Panc1 (cell line): ENCODE data around the gene PGLYRP3. TPM values are rescaled to one million over a fixed set of nuclear protein-coding genes. Genes with fewer than 3 reads are reported as not detected.

Experiments
- ATAC-seq: fragments of 200-7000 bp; cut with Tn5 transposase; 2 replicates; pipeline ENCODE4 v1.9.1; 2020; ENCODE audit warnings: mild to moderate bottlenecking, moderate library complexity
- BruUV-seq: library from RNA; stranded (reverse); fragments of 400-500 nt; replicated peaks from 2 replicates; lab custom pipeline; 2021; lab: Mats Ljungman, UMichigan
- CTCF ChIA-PET: fragments of 300-600 bp; sonication (Branson Sonifier 250); formaldehyde crosslinking; loops from one replicate; lab custom pipeline; 2022; ENCODE audit warnings: antibody characterized with exemption; lab: Charles Lee
- POLR2A ChIA-PET: fragments of 300-600 bp; sonication (Branson Sonifier 250); formaldehyde crosslinking; loops from one replicate; lab custom pipeline; 2022; ENCODE audit warnings: antibody characterized with exemption; lab: Charles Lee
- DNase-seq: peaks from one replicate; pipeline ENCODE4 v3.0.0-alpha.2; 2010; ENCODE audit warnings: low read depth, low spot score
- H3K27ac ChIP-seq: 2 replicates; pipeline ENCODE4 v1.5.1; 2011; ENCODE audit warnings: mild to moderate bottlenecking, low read length, inconsistent platforms
- H3K27me3 ChIP-seq: fragments of 200-500 bp; sonication (Bioruptor generic); 2 replicates; pipeline ENCODE4 v1.6.0; 2014; ENCODE audit warnings: low read length, inconsistent platforms; ENCODE audit not compliant: control insufficient read depth, insufficient read depth
- H3K36me3 ChIP-seq: fragments of 200-500 bp; sonication (Bioruptor generic); 2 replicates; pipeline ENCODE4 v1.5.1; 2014; ENCODE audit warnings: inconsistent platforms, mild to moderate bottlenecking, low read length, moderate library complexity; ENCODE audit not compliant: control insufficient read depth, insufficient read depth
- H3K4me1 ChIP-seq: 2 replicates; pipeline ENCODE4 v1.5.1; 2011; ENCODE audit warnings: inconsistent platforms, mild to moderate bottlenecking, low read length, moderate library complexity; ENCODE audit not compliant: control insufficient read depth, insufficient read depth
- H3K4me3 ChIP-seq, 2 experiments: 2 replicates each; pipeline ENCODE4 v1.5.1; 2011 to 2012; ENCODE audit warnings: low read depth in 2 of 2, low read length in 2 of 2, mild to moderate bottlenecking in 2 of 2, inconsistent platforms in 1 of 2, moderate library complexity in 1 of 2
- H3K9me3 ChIP-seq: fragments of 200-500 bp; sonication (Bioruptor generic); 2 replicates; pipeline ENCODE4 v1.5.1; 2014; ENCODE audit warnings: low read depth, mild to moderate bottlenecking, inconsistent platforms, low read length, moderate library complexity; ENCODE audit not compliant: control insufficient read depth, insufficient read depth
- POLR2AphosphoS5 ChIP-seq: IDR thresholded peaks from 2 replicates; pipeline ENCODE4 v1.6.1; 2012; ENCODE audit warnings: mild to moderate bottlenecking, low read depth, low read length, moderate library complexity
- SIN3A ChIP-seq: IDR thresholded peaks from 2 replicates; pipeline ENCODE4 v1.6.1; 2012; ENCODE audit warnings: low read depth, mild to moderate bottlenecking, low read length, moderate library complexity, borderline replicate concordance; ENCODE audit not compliant: insufficient read depth
- TCF7L2 ChIP-seq: IDR thresholded peaks from 2 replicates; pipeline ENCODE4 v1.6.1; 2011; ENCODE audit warnings: mild to moderate bottlenecking, low read depth, low read length, inconsistent platforms
- in situ Hi-C: cut with HindIII; loops from 2 replicates; pipeline ENCODE4 v1.10.0; 2016; ENCODE audit warnings: low sequenced_read_pairs, low pct_unique_long_range_greater_than_20kb
- intact Hi-C: fragments of 100-400 bp; cut with micrococcal nuclease; formaldehyde crosslinking; loops from one replicate; pipeline ENCODE4 v1.10.0; 2022; ENCODE audit not compliant: unreplicated experiment
- total RNA-seq: library from RNA; stranded (reverse); gene quantifications from one replicate; pipeline ENCODE4 v1.2.1, GENCODE V29; 2021; ENCODE audit not compliant: unreplicated experiment
- TF ChIP-seq, protein P1 (sequence below): fragments of 450-650 bp; IDR thresholded peaks from 2 replicates; pipeline ENCODE4 v1.5.1; 2017; ENCODE audit warnings: mild to moderate bottlenecking
- TF ChIP-seq, protein P2 (sequence below), 2 experiments: IDR thresholded peaks; 2 replicates each; pipeline ENCODE4 v1.6.1; 2011 to 2012; ENCODE audit warnings: low read depth in 2 of 2, control low read depth in 1 of 2, low read length in 1 of 2, mild to moderate bottlenecking in 1 of 2, moderate library complexity in 1 of 2; ENCODE audit not compliant: insufficient read depth in 1 of 2

Gene PGLYRP3
- total RNA-seq, 1 experiment from 2014 or later: not detected

DNA sequence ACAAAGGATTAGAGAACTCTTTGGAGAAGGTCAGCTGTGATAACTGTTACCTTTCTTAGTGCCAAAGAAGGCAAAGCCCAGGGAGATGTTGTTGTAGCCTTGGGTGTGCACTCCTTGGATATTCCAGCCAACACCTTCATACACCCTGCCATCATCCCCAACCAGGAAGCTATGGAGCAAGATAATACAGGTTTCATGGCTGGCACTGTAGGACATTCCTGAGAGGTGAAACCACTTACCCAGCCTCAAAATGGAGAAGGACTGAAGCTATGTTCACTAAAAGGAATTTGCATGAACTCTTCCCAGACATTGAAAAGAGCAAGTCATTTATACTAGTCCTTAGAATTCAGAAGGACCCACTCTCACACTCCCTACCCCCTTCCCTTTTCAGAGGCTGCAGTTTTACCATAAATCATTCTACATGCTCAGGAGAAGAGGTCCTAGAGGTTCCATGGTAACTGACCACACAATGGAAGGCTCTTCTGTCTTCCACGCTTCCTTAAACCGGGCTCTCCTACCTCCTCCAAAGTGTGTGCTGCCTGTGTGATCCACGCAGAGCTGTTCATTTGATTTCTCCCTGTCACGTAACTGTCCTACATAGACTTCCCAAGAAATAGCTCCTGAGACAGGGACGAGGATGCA lies 30.4 kb upstream of the PGLYRP3 start:
- Histone ChIP-seq H3K27ac (no peak overlapping the region), H3K4me3 (no peak overlapping the region), H3K36me3 (no peaks in the 10 kb centered on the region), H3K27me3 (peaks cover 10% of the 10 kb centered on the region), H3K9me3 (no peaks in the 10 kb centered on the region), H3K4me1 (peaks cover 3% of the 10 kb centered on the region; the same call in 1 of the 2 replicates)
- ATAC-seq (no peak), DNase-seq (no peak)
- BruUV-seq: no TSS peak
- intact Hi-C loops (no loop called here), in situ Hi-C loops (no loop called here)
- ChIA-PET CTCF (no interaction called here), POLR2A (interaction anchor here (0.6 kb wide), 2 partner anchors 15 to 327 kb away, joined by 3 to 7 read pairs; no protein-coding TSS in a partner anchor)
- TF ChIP-seq POLR2AphosphoS5 (no peak), TCF7L2 (no peak), SIN3A (no peak)
- TF ChIP-seq, protein P1, sequence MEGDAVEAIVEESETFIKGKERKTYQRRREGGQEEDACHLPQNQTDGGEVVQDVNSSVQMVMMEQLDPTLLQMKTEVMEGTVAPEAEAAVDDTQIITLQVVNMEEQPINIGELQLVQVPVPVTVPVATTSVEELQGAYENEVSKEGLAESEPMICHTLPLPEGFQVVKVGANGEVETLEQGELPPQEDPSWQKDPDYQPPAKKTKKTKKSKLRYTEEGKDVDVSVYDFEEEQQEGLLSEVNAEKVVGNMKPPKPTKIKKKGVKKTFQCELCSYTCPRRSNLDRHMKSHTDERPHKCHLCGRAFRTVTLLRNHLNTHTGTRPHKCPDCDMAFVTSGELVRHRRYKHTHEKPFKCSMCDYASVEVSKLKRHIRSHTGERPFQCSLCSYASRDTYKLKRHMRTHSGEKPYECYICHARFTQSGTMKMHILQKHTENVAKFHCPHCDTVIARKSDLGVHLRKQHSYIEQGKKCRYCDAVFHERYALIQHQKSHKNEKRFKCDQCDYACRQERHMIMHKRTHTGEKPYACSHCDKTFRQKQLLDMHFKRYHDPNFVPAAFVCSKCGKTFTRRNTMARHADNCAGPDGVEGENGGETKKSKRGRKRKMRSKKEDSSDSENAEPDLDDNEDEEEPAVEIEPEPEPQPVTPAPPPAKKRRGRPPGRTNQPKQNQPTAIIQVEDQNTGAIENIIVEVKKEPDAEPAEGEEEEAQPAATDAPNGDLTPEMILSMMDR: no peak
- TF ChIP-seq, protein P2, sequence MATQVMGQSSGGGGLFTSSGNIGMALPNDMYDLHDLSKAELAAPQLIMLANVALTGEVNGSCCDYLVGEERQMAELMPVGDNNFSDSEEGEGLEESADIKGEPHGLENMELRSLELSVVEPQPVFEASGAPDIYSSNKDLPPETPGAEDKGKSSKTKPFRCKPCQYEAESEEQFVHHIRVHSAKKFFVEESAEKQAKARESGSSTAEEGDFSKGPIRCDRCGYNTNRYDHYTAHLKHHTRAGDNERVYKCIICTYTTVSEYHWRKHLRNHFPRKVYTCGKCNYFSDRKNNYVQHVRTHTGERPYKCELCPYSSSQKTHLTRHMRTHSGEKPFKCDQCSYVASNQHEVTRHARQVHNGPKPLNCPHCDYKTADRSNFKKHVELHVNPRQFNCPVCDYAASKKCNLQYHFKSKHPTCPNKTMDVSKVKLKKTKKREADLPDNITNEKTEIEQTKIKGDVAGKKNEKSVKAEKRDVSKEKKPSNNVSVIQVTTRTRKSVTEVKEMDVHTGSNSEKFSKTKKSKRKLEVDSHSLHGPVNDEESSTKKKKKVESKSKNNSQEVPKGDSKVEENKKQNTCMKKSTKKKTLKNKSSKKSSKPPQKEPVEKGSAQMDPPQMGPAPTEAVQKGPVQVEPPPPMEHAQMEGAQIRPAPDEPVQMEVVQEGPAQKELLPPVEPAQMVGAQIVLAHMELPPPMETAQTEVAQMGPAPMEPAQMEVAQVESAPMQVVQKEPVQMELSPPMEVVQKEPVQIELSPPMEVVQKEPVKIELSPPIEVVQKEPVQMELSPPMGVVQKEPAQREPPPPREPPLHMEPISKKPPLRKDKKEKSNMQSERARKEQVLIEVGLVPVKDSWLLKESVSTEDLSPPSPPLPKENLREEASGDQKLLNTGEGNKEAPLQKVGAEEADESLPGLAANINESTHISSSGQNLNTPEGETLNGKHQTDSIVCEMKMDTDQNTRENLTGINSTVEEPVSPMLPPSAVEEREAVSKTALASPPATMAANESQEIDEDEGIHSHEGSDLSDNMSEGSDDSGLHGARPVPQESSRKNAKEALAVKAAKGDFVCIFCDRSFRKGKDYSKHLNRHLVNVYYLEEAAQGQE (IDR thresholded peaks at IDR 0.05; ENCODE audit: insufficient read depth in 1 of 2, low read depth in 2 of 2, low read length in 1 of 2): no peak

DNA sequence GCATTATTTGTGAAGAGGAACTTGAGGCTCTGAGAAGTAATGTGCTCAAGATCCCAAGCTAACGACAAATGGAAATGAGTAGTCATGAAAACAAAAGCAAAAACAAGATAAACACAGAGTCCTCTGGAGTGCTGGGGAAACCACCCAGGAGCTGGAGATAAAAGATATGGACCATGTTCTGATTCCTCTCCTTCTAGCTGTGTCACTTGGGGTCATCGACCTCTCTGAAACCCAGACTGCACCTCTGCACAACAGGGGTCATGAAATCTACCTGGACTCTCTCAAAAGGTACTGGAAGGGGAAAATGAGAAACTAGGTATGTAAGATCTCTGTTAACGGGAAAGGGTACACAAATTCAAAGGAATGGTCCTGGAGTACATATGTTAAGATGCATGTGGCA lies 29.4 kb upstream of the PGLYRP3 start:
- no peaks in the 10 kb centered on the region for H3K36me3 ChIP-seq
- H3K27me3 ChIP-seq: peaks cover 10% of the 10 kb centered on the region
- no peaks in the 10 kb centered on the region for H3K9me3 ChIP-seq
- POLR2A ChIA-PET: no interaction called here
- in situ Hi-C loops (no loop called here), intact Hi-C loops (no loop called here)
- no TSS peak for BruUV-seq
- no peak for TF ChIP-seq TCF7L2
- H3K27ac ChIP-seq: no peak overlapping the region
- CTCF ChIA-PET: no interaction called here
- DNase-seq (no peak), ATAC-seq (no peak)
- H3K4me1 ChIP-seq: peaks cover 3% of the 10 kb centered on the region; the same call in 1 of the 2 replicates
- no peak overlapping the region for H3K4me3 ChIP-seq

DNA sequence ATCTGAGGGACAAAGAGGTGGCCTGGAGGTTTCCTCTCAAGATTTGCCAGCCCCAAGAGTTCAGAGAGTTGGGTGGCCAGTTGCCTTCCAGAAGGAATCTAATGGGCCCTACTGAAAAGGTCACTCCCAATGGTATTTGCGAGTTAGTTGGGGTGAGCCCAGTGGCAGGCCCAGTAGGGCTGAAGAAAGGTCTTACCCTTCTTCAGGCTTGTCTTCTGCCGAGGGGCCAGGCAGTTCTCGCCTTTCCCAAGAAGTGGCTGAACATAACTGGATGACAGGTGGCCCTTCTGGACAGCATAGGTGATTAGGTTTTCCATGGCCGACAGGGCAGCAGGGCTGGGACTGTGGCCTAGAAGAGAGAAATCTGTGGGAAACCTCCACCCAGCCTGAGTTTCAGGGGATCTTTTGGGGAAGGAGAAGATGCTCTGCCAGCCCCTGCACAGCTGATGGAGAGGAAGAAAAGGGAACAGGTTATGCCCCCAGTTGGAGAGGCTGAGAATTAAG lies 28.7 kb upstream of the PGLYRP3 start:
- Histone ChIP-seq H3K4me3 (no peak overlapping the region), H3K36me3 (no peaks in the 10 kb centered on the region), H3K9me3 (no peaks in the 10 kb centered on the region), H3K27me3 (peaks cover 10% of the 10 kb centered on the region), H3K4me1 (peaks cover 3% of the 10 kb centered on the region; the same call in 1 of the 2 replicates), H3K27ac (no peak overlapping the region)
- no peak for ATAC-seq
- in situ Hi-C loops (no loop called here), intact Hi-C loops (no loop called here)
- TF ChIP-seq, protein P2 (IDR thresholded peaks at IDR 0.05; ENCODE audit: insufficient read depth in 1 of 2, low read depth in 2 of 2, low read length in 1 of 2): no peak
- TF ChIP-seq POLR2AphosphoS5 (no peak), TCF7L2 (no peak), SIN3A (no peak)
- TF ChIP-seq, protein P1: no peak
- no TSS peak for BruUV-seq
- POLR2A ChIA-PET: no interaction called here
- DNase-seq: no peak
- CTCF ChIA-PET: no interaction called here
